ENCODE data around the gene GNL3.

GRCh38 chr3:52723935-52724334, 38.1 kb downstream of the GNL3 start:
- TF ChIP-seq EZH2 (IDR thresholded peaks at IDR 0.05) (no peak), POLR2AphosphoS5 (IDR thresholded peaks at IDR 0.05; ENCODE audit: low read depth, low read length) (no peak), POLR2A (IDR thresholded peaks at IDR 0.05; ENCODE audit: borderline replicate concordance, extremely low read depth, insufficient read depth, insufficient read length) (no peak), EZH2phosphoT487 (IDR thresholded peaks at IDR 0.05; ENCODE audit: borderline replicate concordance) (no peak), ZBTB33 (IDR thresholded peaks at IDR 0.05; ENCODE audit: extremely low read depth, insufficient replicate concordance, low read length) (no peak)
- TF ChIP-seq, protein P1, sequence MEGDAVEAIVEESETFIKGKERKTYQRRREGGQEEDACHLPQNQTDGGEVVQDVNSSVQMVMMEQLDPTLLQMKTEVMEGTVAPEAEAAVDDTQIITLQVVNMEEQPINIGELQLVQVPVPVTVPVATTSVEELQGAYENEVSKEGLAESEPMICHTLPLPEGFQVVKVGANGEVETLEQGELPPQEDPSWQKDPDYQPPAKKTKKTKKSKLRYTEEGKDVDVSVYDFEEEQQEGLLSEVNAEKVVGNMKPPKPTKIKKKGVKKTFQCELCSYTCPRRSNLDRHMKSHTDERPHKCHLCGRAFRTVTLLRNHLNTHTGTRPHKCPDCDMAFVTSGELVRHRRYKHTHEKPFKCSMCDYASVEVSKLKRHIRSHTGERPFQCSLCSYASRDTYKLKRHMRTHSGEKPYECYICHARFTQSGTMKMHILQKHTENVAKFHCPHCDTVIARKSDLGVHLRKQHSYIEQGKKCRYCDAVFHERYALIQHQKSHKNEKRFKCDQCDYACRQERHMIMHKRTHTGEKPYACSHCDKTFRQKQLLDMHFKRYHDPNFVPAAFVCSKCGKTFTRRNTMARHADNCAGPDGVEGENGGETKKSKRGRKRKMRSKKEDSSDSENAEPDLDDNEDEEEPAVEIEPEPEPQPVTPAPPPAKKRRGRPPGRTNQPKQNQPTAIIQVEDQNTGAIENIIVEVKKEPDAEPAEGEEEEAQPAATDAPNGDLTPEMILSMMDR (IDR thresholded peaks at IDR 0.05 in 2 of 3, conservative IDR thresholded peaks at IDR 0.05 in 1 of 3; ENCODE audit: borderline replicate concordance in 1 of 3, insufficient read depth in 1 of 3, low read depth in 2 of 3, low read length in 2 of 3) = no peak

Measured in HCT116 (cell line).